ENCODE data around the gene RALY.

DNA sequence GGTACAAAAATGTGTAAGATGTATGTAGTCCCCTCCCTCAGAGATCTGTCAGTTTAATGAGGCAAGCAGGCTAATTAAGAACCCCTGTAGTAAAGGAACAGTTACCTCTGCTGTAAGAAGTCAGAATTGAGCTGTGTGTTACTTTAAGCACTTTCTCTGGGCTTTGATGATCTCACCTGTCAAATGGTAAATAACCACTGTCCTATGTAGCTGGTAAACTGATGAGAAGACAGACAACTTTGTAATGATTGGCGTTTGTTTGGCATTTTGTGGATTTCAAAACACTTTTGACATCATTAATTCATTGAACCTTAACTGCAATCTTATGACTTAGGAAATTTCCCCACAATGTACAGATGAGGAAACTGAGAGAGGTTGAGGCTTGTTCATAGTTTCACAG, 55.7 kb downstream of the RALY start:
- TF ChIP-seq POLR2A (IDR thresholded peaks at IDR 0.05) = no peak
- TF ChIP-seq, protein P1, sequence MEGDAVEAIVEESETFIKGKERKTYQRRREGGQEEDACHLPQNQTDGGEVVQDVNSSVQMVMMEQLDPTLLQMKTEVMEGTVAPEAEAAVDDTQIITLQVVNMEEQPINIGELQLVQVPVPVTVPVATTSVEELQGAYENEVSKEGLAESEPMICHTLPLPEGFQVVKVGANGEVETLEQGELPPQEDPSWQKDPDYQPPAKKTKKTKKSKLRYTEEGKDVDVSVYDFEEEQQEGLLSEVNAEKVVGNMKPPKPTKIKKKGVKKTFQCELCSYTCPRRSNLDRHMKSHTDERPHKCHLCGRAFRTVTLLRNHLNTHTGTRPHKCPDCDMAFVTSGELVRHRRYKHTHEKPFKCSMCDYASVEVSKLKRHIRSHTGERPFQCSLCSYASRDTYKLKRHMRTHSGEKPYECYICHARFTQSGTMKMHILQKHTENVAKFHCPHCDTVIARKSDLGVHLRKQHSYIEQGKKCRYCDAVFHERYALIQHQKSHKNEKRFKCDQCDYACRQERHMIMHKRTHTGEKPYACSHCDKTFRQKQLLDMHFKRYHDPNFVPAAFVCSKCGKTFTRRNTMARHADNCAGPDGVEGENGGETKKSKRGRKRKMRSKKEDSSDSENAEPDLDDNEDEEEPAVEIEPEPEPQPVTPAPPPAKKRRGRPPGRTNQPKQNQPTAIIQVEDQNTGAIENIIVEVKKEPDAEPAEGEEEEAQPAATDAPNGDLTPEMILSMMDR (IDR thresholded peaks at IDR 0.05) = no peak
- TF ChIP-seq POLR2AphosphoS5 (IDR thresholded peaks at IDR 0.05) = no peak
- TF ChIP-seq EP300 (IDR thresholded peaks at IDR 0.05) = no peak

All from suprapubic skin (tissue), 4 donors.